A549 (cell line): ENCODE measurements around the gene TPM2. TPM values are rescaled to one million over a fixed set of nuclear protein-coding genes. Genes with fewer than 3 reads are reported as not detected.

ENCODE experiments used
- ATAC-seq, 2 experiments: fragments of 200-7000 bp in 1 of 2; fragments of >200 bp in 1 of 2; cut with Nextera tagmentation in 1 of 2; cut with Tn5 transposase in 1 of 2; 3 replicates each; pipeline versions ENCODE4 v1.8.0 to v1.9.1; 2018 to 2020; ENCODE audit warnings: mild to moderate bottlenecking in 1 of 2, moderate library complexity in 1 of 2
- CTCF ChIA-PET: fragments of 300-600 bp; sonication (Branson Sonifier 250); formaldehyde crosslinking; extraction: SDS; loops from one replicate; lab custom pipeline; 2021; ENCODE audit warnings: antibody characterized with exemption, inconsistent platforms; lab: Yijun Ruan, JAX
- POLR2A ChIA-PET: fragments of 350-600 bp; formaldehyde crosslinking; extraction: SDS; loops from one replicate; lab custom pipeline; 2021; ENCODE audit warnings: antibody characterized with exemption, inconsistent platforms; lab: Yijun Ruan, JAX
- DNase-seq, 2 experiments: peaks; one replicate each; pipeline versions ENCODE4 v3.0.0 to v3.0.0-alpha.2; 2011 to 2016; ENCODE audit warnings: low read depth in 1 of 2, low spot score in 1 of 2
- FAIRE-seq: peaks from 2 replicates; lab custom pipeline; 2011; peaks lifted over from hg19 to GRCh38; lab: Jason Lieb, UNC
- H3K27ac ChIP-seq, 2 experiments: fragments of >200 bp; sonication (Bioruptor Twin); formaldehyde crosslinking; 3 replicates each; pipeline ENCODE4 v1.5.1; 2016 to 2017
- H3K4me1 ChIP-seq: fragments of >200 bp; sonication (Bioruptor Twin); formaldehyde crosslinking; 3 replicates; pipeline ENCODE4 v1.6.1; 2016
- H3K4me2 ChIP-seq: fragments of >200 bp; sonication (Bioruptor Twin); formaldehyde crosslinking; 3 replicates; pipeline ENCODE4 v1.6.1; 2016
- H3K4me3 ChIP-seq: fragments of >200 bp; sonication (Bioruptor Twin); formaldehyde crosslinking; 3 replicates; pipeline ENCODE4 v1.5.1; 2016
- H3K9me3 ChIP-seq: fragments of >200 bp; sonication (Bioruptor Twin); formaldehyde crosslinking; 3 replicates; pipeline ENCODE4 v1.6.1; 2016
- ELK1 ChIP-seq: fragments of 150-350 bp; IDR thresholded peaks from 2 replicates; pipeline ENCODE4 v1.6.1; 2014; ENCODE audit warnings: low read depth, mild to moderate bottlenecking, low read length
- HOXA7 ChIP-seq: fragments of 250-450 bp; sonication (Bioruptor Pico); IDR thresholded peaks from 2 replicates; pipeline ENCODE4 v1.5.0; 2020; ENCODE audit warnings: mild to moderate bottlenecking, moderate library complexity
- JUN ChIP-seq, 2 experiments: fragments of >200 bp; sonication (Bioruptor Twin); formaldehyde crosslinking; IDR thresholded peaks; 2 replicates in 1 of 2; 3 replicates in 1 of 2; pipeline ENCODE4 v1.6.1; 2016 to 2017
- MAX ChIP-seq: IDR thresholded peaks from 2 replicates; pipeline ENCODE4 v1.6.1; 2012
- MAZ ChIP-seq: fragments of 150-350 bp; IDR thresholded peaks from 2 replicates; pipeline ENCODE4 v1.6.1; 2014; ENCODE audit warnings: antibody characterized with exemption, low read depth, low read length, borderline replicate concordance
- MYC ChIP-seq: IDR thresholded peaks from 2 replicates; pipeline ENCODE4 v1.6.1; 2012; ENCODE audit warnings: mild to moderate bottlenecking, inconsistent platforms, low read length, improper control_type of control experiment, borderline replicate concordance
- NFE2L2 ChIP-seq: fragments of 150-350 bp; conservative IDR thresholded peaks from 2 replicates; pipeline ENCODE4 v1.6.1; 2014; ENCODE audit warnings: low read length
- POLR2AphosphoS2 ChIP-seq: conservative IDR thresholded peaks from 2 replicates; pipeline ENCODE4 v1.6.1; 2012; ENCODE audit warnings: low read length, improper control_type of control experiment, inconsistent platforms
- SREBF2 ChIP-seq: fragments of 450-650 bp; IDR thresholded peaks from 2 replicates; pipeline ENCODE4 v1.6.1; 2014; ENCODE audit warnings: mild to moderate bottlenecking, moderate library complexity
- ZC3H11A ChIP-seq: fragments of 450-650 bp; IDR thresholded peaks from 2 replicates; pipeline ENCODE4 v1.6.1; 2014; ENCODE audit warnings: antibody characterized with exemption, mild to moderate bottlenecking
- ZFP36 ChIP-seq: fragments of 450-650 bp; IDR thresholded peaks from 2 replicates; pipeline ENCODE4 v1.6.1; 2014; ENCODE audit warnings: borderline replicate concordance; ENCODE audit not compliant: partially characterized antibody
- WGBS: methylation state at CpG from one replicate; pipeline ENCODE4 v1.1.6; 2017; ENCODE audit errors: missing lambda C conversion rate; 5-methylcytosine and 5-hydroxymethylcytosine counted together
- polyA plus RNA-seq, 4 experiments: library from polyadenylated mRNA; depleted of rRNA in 3 of 4; stranded (reverse); fragments of >200 nt; fragmentation: RNase III in 1 of 4; extraction: RNeasy Plus Mini Kit Qiagen cat#74134 plus additional on column Dnase treatment in 1 of 4; gene quantifications; 2 replicates in 3 of 4; 3 replicates in 1 of 4; pipeline ENCODE4 v1.2.3, GENCODE V29; 2011 to 2017
- TF ChIP-seq, protein P1 (sequence below): fragments of >200 bp; sonication (Bioruptor Twin); formaldehyde crosslinking; IDR thresholded peaks from 3 replicates; pipeline ENCODE4 v1.6.1; 2016

The TPM2 gene
- polyA plus RNA-seq, 2 of the 4 experiments (the other 2 are of a cell fraction), result 281 to 956 TPM

- TF ChIP-seq MYC (no peak), SREBF2 (no peak), NFE2L2 (no peak), MAX (no peak), ZC3H11A (no peak), MAZ (no peak), ELK1 (no peak)
- FAIRE-seq (no peak), ATAC-seq (no peak), DNase-seq (no peak)
- Histone ChIP-seq H3K4me1 (peaks cover 38% of the 10 kb centered on the region), H3K27ac (peak overlapping the region; percentile 66 to 81), H3K4me3 (no peak overlapping the region), H3K9me3 (no peaks in the 10 kb centered on the region), H3K4me2 (peak overlapping the region; percentile 68)
- WGBS, result 64% methylated on average over 3 of the region's 3 CpGs
- ChIA-PET POLR2A (interaction anchor here (0.5 to 1.7 kb wide), 3 partner anchors 16 to 58 kb away, joined by 3 to 18 read pairs (median 4); partner anchors contain the start of genes CREB3, TLN1 and TPM2), CTCF (interaction anchor here (1.0 to 21.5 kb wide), 4 partner anchors 13 to 63 kb away, joined by 3 to 498 read pairs (median 68); partner anchors contain the start of genes ARHGEF39, CCDC107, RMRP and TPM2)
These were observed 15.7 kb downstream of the TPM2 start for GRCh38 chr9:35674025-35674361.

GRCh38 chr9:35673132-35674024 lies 16.3 kb downstream of the TPM2 start, which contains the start of gene CA9:
CA9 (plus strand) TSS chr9:35673928; CDS start chr9:35673960, 32 bp downstream.
- DNase-seq, result peak in 1 of 2 experiments; percentile 46
- no peak within 1 kb of the TSS for H3K4me3 ChIP-seq
- peak within 1 kb of the TSS; percentile 68 for H3K4me2 ChIP-seq
- ChIA-PET POLR2A (interaction anchor here (0.5 to 1.7 kb wide), 3 partner anchors 17 to 59 kb away, joined by 3 to 18 read pairs (median 4); partner anchors contain the start of genes CREB3, TLN1 and TPM2), CTCF (interaction anchor here (1.0 to 21.5 kb wide), 5 partner anchors 13 to 62 kb away, joined by 3 to 498 read pairs (median 8); partner anchors contain the start of genes ARHGEF39, CCDC107, RMRP and TPM2)
- 25% methylated on average over 8 of the region's 10 CpGs for WGBS
- TF ChIP-seq NFE2L2 (no peak), ZFP36 (peak; percentile 54)
- peaks cover 44% of the 10 kb centered on the region for H3K4me1 ChIP-seq
- H3K9me3 ChIP-seq, result no peaks in the 10 kb centered on the region
- ATAC-seq, result peak; percentile 61 to 65; a peak in 5 of 6 replicates
- peak within 1 kb of the TSS; percentile 66 to 81 for H3K27ac ChIP-seq
- no peak for FAIRE-seq

DNA sequence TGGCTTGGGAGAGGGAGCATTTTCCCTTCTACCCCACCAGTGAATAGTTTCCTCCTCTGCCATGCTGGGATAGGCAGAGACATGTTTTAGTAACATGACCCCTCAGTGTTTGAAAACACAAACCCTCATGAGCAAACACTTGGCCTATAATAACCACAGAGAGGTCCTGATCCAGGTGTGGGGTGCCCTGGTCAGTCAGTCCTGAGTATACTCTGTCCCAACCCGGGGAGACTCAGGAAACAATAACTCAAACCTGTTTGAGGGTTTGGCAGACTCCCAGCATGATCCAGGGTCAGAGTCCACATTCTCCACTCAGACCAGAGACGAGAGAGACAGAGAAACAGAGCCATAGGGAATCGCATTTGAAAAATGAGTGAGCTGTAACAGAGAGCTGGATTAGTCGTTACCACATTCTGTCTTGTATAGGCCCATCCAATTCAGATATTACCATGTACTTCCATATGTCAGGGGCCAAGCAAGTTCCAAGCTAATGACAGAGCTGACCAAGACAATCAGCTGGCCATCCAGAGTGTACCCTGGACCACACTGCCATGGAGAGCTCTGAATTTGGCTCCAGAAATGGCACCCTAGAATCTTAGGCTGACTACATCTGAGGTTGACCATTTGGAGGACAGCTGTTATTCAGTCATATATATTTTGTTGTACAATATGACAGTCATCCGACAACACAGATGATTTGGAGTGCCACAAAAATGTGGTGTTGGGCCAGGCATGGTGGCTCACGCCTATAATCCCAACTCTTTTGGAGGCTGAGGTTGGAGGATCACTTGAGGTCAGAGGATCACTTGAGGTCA lies 20.2 kb downstream of the TPM2 start:
- H3K4me2 ChIP-seq, result peak overlapping the region; percentile 74
- ATAC-seq (peak; percentile 45 to 61), DNase-seq (peak; percentile 44 to 85), FAIRE-seq (peak; percentile 68)
- WGBS, result 33% methylated on average over 6 of the region's 6 CpGs
- ChIA-PET CTCF (interaction anchor here (0.6 to 21.5 kb wide), 8 partner anchors 9 to 121 kb away, joined by 3 to 498 read pairs (median 6); partner anchors contain the start of genes ARHGEF39, CCDC107, RMRP and TPM2), POLR2A (interaction anchor here (1.1 to 1.6 kb wide), 3 partner anchors 20 to 63 kb away, joined by 3 to 13 read pairs (median 4); partner anchors contain the start of genes CREB3, TLN1 and TPM2)
- H3K9me3 ChIP-seq, result no peaks in the 10 kb centered on the region
- H3K27ac ChIP-seq, result peak overlapping the region; percentile 82 to 91
- TF ChIP-seq POLR2AphosphoS2 (no peak), MAX (peak; percentile 19; the same call in 1 of the 2 replicates), HOXA7 (CRISPR knock-in tag) (no peak), JUN (IDR thresholded peaks at IDR 0.05) (peak in 1 of 2 experiments; percentile 49; a peak in 1 of 5 replicates)
- TF ChIP-seq, protein P1, sequence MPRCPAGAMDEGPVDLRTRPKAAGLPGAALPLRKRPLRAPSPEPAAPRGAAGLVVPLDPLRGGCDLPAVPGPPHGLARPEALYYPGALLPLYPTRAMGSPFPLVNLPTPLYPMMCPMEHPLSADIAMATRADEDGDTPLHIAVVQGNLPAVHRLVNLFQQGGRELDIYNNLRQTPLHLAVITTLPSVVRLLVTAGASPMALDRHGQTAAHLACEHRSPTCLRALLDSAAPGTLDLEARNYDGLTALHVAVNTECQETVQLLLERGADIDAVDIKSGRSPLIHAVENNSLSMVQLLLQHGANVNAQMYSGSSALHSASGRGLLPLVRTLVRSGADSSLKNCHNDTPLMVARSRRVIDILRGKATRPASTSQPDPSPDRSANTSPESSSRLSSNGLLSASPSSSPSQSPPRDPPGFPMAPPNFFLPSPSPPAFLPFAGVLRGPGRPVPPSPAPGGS, result 0 out of 3 replicates have a peak, but pooled peaks have one; percentile 25
- peaks cover 58% of the 10 kb centered on the region for H3K4me1 ChIP-seq
- H3K4me3 ChIP-seq, result no peak overlapping the region
